Adipocyte (in vitro differentiated cells): ENCODE measurements around the gene CALHM6.

ENCODE experiments used
- DNase-seq: peaks from one replicate; pipeline ENCODE4 v3.0.0-alpha.2; 2015; ENCODE audit warnings: low read depth
- H3K27me3 ChIP-seq: replicated peaks from 2 replicates; pipeline ENCODE4 v1.7.0; 2013; ENCODE audit warnings: mild to moderate bottlenecking, low read length, moderate library complexity; ENCODE audit not compliant: control insufficient read depth, insufficient read depth
- H3K36me3 ChIP-seq: 2 replicates; pipeline ENCODE4 v1.7.0; 2013; ENCODE audit warnings: low read length, mild to moderate bottlenecking, moderate library complexity; ENCODE audit not compliant: control insufficient read depth, insufficient read depth, severe bottlenecking
- H3K4me1 ChIP-seq: 2 replicates; pipeline ENCODE4 v1.7.0; 2013; ENCODE audit warnings: mild to moderate bottlenecking, low read length, moderate library complexity; ENCODE audit not compliant: control insufficient read depth, insufficient read depth
- H3K4me3 ChIP-seq: 2 replicates; pipeline ENCODE4 v1.7.0; 2013; ENCODE audit warnings: mild to moderate bottlenecking, low read length, moderate library complexity
- H3K9ac ChIP-seq: 2 replicates; pipeline ENCODE4 v1.7.0; 2013; ENCODE audit warnings: mild to moderate bottlenecking, low read length, moderate library complexity
- H3K9me3 ChIP-seq: 2 replicates; pipeline ENCODE4 v1.7.0; 2013; ENCODE audit warnings: mild to moderate bottlenecking, low read length, moderate library complexity; ENCODE audit not compliant: control insufficient read depth

CALHM6 gene

GRCh38 chr6:116512111-116512559, 51.0 kb downstream of the CALHM6 start:
- peak overlapping the region; percentile 90 for H3K9ac ChIP-seq
- peak; percentile 64 for DNase-seq
- peak overlapping the region; percentile 90 for H3K4me3 ChIP-seq
- H3K36me3 ChIP-seq: peaks cover 11% of the 10 kb centered on the region
- no peaks in the 10 kb centered on the region for H3K9me3 ChIP-seq
- no peaks in the 10 kb centered on the region for H3K27me3 ChIP-seq
- H3K4me1 ChIP-seq: peaks cover 17% of the 10 kb centered on the region

- peaks cover 11% of the 10 kb centered on the region for H3K36me3 ChIP-seq
- H3K4me1 ChIP-seq: peaks cover 17% of the 10 kb centered on the region
- no peaks in the 10 kb centered on the region for H3K9me3 ChIP-seq
- H3K27me3 ChIP-seq: no peaks in the 10 kb centered on the region
- peak; percentile 30 for DNase-seq
- H3K9ac ChIP-seq: peak overlapping the region; percentile 90
- H3K4me3 ChIP-seq: peak overlapping the region; percentile 90
These were observed 51.6 kb downstream of the CALHM6 start for GRCh38 chr6:116512734-116513133.
